Stimulated activated CD4-positive, alpha-beta T cell treated with anti-CD3 and anti-CD28 coated beads, Interleukin-15, amount 100 ng/mL, for 48 hours (primary cell): ENCODE measurements around the gene GTPBP3.
A peak's percentile ranks its signal among the peaks of the same experiment; 100 is the strongest.
"Not testable (repeated sequence)": the region's sequence is repeated elsewhere in the genome, so short reads cannot be mapped to it uniquely, and the experiment has no call there.

ENCODE experiments used
- DNase-seq, 2 donors: peaks; one replicate each; pipeline ENCODE4 v3.0.0-alpha.2; 2020; ENCODE audit warnings: low read depth in 2 of 2

GTPBP3 gene

DNA sequence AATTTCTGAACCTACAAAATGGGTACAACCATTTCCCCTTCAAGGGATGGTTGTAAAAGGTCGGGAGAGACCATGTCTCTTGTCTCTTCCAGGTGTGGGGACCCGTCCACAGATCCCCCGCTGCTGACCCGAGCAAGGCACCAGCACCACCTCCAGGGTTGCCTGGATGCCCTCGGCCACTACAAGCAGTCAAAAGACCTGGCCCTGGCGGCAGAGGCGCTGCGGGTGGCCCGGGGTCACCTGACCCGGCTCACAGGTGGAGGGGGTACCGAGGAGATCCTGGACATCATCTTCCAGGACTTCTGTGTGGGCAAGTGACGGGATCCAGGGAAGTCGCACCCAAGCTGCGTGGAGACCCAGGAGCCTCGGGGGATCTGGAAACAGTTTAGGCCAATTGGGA lies 4.0 kb downstream of the GTPBP3 start:
- DNase-seq = no peak

DNA sequence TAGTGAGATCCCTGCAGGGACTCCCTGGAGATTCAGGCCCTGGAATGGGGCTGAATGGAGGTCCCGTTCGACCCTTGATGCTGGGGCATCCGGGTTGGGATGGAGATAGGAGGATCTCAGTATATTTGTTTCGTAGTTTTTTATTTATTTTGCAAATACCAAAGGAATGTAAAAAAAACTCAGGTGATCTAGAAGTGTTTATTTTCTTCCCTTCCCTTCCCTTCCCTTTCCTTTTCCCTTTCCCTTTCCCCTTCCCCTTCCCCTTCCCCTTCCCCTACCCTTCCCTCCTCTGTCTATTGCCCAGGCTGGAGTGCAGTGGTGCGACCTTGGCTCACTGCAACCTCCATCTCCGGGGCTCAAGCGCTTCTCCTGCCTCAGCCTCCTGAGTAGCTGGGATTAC lies 4.5 kb downstream of the GTPBP3 start:
- no peak for DNase-seq

DNA sequence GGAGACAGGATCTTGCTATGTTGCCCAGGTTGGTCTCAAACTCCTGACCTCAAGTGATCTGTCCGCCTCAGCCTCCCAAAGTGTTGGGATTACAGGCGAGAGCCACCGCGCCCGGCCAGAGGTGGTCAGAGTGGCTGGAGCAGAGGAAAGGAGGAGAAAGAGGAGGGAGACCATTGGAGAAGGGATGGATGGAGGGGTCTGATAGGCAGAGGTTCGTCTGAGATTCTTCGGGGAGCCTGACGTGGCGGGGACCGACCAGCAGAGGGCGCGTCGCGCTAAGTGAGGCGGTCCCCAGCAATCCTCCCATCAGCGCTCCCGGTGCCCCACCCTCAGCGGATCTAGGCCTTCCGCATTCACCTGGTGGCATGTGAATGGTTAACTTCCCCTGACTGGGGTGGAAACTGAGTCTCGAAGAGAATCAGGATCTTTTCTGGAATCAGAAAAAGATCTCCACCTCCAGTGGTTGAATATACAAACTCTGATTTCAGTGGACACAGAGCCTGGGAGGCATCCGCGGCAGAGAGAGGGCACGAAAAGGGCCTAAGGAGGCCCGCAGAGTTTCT lies 8.8 kb downstream of the GTPBP3 start:
- DNase-seq = peak; percentile 59 to 76

DNA sequence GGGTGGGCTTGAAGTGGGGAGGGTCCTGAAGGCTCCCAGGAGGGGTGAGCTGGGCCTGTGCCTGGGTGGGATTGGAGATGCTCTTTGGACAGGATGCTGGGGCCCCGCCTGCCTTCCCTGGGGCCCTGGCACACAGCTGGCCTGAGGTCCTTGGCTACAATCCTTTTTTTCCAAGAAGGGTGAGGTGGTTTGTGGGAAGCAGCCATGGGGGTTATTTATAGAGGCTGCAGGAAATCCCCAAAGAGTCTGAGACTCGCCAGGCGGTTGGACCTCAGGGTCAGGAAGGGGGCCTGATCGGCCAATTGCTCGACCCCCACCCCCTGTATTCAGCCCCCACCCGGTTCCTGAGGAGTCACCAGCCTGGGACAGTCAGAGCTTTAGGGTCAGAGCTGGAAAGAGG lies 10.0 kb downstream of the GTPBP3 start:
- DNase-seq = no peak

DNA sequence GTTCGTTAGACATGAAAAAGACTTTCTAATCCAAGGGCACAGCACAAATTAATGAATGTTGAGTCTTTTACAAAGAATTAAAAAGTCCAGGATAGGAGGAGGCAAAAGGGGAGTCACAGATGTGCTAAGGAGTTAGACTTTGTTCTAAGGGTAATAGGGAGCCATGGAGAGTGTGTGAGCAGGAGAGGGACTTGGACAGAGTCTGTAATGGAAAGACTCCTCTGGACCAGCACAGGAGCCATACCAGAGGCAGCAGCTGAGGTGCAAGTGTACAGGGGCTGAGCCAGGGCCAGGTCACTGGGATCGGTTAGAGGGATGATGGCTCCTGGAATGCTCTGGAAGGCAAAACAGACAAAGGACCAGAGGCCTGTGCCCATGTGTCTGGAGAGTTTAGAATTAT lies 10.5 kb downstream of the GTPBP3 start:
- no peak for DNase-seq

DNA sequence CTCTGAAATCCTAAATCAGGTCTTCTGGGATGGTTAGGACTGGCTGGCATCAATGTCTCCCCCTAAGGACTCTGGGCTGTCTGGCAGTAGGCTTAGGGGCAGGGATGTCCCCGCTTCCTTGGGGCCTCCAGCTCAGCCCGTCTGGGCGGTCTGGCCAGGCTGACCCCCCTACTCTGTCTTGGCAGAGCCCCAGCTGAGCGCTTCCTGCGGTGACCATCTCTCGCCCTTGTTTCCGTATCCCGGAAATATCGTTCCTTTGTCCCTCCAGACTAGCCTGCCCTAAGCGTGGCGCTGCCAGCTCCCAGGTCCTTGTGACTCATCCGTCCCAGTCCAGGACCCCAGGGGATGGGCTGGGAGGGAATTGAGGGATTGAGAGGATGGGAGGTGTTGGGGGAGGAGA lies 11.3 kb downstream of the GTPBP3 start:
- no peak for DNase-seq

DNA sequence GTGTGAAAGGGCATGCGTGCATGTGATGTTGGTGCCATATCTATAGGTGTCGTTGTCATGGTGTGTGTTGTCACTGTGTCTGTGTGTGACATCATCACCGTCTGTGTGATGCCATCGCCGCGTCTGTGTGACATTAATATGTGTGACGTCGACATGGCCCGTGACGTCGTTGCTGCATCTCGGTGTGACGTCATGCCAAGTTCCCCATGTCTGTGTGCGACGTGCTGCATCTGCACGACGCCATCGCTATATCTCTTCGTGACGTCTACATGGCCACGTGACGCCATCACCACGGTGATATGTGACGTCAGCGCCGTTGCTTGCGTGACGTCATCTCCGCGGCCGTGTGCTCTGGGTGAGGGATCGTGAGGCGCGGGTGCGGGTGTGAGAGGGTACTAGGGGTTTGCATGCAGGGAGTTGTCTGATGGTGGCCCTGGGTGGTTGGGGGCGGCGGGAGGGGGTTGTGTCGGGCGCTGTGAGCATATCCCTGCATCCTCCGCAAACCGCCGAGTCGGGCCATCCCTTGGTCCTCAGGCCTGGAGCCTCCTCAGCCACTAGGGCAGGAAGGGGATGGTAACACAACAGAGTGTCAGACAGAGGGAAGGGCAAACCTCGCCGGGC lies 14.6 kb downstream of the GTPBP3 start:
- no peak for DNase-seq

DNA sequence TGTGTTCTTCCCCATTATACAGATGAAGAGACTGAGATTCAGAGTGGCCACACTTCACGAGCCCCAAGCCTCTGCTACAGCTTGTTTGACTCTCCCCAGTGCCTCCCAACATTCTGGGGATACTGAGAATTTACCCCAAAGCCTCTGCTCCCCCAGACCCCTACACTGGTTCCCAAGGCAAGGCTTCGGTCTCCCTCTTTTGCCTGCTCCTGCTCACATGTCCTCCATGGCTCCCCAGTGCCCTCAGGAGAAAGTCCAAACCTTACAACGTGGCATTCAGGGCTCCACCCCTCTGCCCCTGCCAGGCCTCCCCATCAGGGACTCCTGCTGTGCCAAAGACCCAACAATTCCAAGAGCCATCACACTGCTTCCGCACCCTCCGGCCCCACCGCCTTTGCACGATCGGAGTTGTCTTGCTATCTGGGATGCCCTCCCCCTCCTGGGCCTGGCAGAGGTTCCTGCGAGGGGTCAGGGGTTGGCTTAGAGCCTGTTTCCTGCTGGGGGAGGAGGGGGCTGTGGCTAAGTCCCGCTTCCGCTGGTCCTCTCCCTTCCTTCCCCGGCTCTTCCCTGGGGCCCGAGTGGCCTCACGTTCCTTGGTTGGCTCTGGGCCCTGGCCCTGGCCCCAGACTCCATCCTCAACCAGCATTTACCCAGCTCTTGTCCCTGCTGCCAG lies 15.4 kb downstream of the GTPBP3 start:
- DNase-seq = no peak

DNA sequence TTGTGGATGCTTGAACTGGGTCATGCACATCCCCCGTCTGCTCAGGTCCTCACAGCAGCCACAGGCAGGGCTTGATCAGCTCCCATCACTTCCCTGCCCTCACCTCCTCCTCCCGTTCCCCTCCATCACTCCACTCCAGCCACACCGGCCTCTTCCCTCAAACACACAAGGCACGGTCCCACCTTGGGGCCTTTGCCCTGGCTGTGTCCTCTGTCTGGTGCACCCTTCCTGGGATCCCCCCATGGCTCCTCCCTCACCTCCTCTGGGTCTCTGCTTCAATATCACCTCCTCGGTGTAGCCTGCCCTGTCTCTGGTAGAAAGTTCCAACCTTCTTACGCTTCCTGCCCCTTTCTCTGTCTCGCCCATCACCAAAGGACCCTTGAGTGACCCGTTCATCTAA lies 16.0 kb downstream of the GTPBP3 start:
- DNase-seq = no peak

DNA sequence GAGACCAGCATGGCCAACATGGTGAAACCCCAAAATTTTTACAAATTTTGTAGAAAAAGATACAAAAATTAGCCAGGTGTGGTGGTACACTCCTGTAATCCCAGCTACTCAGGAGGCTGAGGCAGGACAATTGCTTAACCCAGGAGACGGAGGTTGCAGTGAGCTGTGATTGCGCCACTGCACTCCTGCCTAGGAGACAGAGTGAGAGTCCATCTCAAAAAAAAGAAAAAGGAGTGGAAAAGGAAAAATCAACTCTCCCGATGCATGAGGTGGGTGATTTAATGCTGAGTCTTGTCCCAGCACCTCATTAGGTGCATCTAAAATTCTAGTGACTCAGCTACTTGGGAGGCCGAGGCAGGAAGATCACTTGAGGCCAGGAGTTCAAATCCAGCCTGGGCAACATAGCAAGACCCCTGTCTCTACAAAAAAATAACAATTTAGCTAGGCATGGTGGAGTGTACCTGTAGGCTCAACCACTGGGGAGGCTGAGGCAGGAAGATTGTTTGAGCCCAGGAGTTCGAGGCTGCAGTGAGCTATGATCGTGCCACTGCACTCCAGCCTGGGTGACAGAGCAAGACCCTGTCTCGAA lies 19.8 kb downstream of the GTPBP3 start:
- no peak for DNase-seq

DNA sequence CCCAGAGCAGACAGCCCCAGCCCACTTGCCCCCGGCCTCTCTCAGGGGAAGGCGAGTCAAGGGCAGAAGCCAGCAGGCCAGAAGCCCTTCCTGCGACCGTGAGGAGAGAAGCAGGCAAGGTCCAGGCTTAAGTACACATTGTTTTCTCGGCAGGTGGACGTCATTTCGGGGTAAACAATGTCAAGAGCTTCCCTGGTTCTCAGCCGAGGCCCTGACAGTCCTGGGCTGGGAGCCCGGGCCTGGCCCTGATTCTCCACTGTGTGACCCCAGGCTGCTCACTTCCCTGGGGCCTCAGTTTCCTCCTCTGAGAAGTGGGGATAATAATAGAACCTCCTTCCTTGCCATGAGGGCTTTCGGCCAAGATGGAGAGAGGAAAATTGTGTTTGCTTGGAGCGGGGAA lies 20.4 kb downstream of the GTPBP3 start:
- no peak for DNase-seq

DNA sequence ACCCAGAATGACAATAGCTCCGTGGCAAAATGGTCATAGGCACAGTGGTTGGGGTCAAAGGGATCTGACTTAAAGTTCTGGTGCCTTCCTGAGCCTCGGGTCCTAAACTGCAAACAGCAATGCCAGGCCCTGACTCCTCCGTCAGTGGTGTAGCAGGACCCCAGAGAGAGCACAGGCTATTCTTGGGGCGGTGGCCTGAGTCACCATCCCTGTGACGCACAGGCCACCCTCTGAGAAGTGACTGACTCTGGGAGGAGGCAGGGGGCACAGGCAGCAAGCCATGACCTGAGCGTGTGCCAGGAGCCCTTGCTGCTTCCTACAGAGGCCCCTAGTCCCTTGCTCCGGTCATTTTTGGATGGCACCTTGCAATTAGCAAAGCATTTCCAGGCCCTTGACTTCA lies 21.0 kb downstream of the GTPBP3 start:
- no peak for DNase-seq

DNA sequence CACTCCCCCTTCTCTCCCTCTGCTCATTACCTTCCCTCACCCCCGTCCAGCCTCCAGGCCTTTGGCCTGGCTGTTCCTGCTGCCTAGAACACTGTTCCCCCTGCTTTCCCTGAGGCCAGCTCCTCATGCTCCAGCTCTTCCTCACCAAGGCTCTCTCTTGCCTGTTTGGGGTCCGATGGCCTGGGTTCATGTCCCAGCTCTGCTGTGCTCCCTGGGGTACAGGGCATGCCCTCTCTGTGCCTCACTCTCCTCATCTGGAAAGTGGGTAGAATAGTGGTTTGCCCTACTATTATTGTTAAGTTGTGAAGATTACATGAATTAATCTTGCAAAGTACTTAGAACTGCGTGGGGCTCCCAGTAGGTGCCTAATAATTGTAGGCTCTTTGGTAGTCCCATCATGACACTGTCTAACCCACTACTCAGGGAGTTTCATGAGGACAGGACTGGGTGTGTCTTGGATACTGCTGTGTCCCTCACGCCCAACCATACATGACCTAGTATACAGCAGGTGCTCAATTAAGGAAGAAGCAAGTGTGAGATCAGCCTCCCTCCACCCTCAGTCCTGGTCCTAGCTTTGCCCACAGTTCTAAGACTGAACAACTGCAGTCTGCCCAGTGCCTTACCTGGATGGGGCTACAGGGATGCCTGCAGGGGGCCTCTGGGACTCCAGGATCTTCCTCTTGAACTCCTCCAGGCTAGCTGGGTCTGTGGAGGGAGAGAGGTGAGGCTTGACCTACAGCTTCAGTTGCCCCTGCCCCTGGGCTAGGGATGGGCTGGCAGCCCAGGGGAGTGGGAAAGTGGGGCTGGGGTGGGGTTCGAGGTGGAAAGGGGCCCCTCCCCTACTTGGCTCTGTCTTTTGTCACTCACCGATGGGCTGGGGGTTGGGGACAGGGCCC lies 22.8 kb downstream of the GTPBP3 start:
- DNase-seq = no peak

DNA sequence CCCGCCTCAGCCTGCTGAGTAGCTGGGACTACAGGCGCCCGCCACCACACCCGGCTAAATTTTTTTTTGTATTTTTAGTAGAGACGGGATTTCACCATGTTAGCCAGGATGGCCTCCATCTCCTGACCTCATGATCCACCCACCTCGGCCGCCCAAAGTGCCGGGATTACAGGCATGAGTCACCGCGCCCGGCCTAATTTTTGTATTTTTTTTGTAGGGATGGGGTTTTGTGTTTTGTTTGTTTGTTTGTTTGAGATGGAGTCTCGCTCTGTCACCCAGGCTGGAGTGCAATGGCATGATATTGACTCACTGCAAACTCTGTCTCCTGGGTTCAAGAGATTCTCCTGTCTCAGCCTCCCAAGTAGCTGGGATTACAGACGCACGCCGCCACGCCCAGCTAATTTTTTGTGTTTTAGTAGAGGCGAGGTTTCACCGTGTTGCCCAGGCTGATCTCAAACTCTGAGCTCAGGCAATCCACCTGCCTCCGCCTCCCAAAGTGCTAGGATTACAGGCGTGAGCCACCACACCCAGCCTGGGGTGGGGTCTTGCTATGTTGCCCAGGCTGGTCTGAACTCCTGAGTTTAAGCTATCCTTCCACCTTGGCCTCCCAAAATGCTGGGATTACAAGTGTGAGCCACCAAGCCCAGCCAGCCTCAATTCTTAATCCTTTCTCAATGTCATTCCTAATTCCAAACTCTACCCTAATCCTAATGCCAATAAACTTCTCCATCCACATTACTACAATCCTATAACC lies 26.7 kb downstream of the GTPBP3 start:
- DNase-seq = not testable (repeated sequence)

DNA sequence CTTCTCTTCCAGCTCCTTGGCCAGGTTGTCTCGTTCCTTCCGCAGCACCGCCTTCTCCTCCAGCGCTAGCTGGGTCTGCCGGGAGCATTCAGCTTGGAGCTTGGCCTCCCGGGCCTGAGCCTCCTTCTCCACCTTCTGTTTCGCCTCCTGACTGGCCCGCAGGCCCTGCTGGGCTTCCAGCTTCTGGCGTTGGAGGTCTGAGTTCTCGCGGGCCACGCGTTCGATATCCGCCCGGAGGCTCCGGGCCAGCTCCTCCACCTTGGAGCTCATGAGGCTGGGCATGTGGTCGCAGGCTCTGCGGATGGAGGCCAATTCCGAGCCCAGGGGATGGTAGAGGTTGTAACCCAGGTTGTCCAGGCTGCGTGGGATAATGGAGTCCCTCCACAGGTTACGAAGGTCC lies 28.0 kb downstream of the GTPBP3 start:
- no peak for DNase-seq

DNA sequence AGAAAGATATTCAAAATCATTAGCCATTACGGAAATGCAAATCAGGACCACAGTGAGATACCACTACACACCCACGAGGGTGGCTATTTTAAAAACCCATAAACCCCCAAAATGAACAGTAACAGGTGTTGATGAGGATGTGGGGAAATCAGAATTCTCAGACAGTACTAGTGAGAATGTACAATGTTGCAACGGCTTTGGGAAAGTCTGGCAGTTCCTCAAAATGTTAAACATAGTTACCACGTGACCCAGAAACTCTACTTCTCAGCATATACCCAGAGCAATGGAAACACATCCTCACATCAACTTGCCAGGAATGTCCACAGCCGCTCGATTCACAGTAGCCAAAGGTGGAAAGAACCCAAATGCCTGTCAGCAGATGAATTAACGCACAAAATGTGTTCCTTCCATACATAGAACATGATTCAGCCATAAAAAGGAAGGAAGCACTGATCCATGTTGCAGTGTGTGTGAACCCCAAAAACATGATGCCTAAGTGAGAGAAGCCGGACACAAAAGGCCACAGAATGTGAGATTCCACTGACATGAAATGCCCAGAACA lies 32.8 kb downstream of the GTPBP3 start:
- no peak for DNase-seq

DNA sequence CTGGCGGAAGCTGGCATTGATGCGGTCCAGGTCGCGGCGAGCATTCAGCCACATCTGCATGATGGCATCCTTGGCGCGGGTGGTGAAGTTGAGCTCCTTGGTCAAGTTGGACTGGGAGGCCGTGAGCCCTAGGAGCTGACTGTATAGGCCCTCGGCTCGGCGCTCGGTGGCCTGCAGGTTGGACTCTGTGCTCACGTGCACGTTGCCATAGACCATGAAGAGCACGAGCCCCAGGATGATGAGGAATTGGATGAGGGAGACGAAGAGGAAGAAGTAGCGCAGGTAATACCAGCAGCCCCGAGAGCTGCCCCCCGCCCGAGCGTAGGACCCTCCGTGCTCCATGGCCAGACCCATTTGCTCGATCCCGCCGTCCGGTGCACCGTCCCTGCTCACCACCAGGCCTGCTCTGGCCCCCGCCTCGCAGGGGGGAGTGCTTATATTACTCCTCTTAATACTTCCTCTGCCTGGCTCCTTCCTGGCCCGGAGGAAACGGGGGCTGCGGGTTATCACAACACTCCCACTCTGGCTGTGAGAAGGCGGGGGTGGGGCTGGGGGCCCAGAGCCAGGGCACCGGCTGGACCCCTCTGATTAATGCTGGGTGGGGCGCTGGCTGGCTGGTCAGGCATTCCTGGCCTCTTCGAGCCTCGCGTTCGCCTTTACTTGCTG lies 39.7 kb downstream of the GTPBP3 start, which contains the start of gene PLVAP:
Gene PLVAP (minus strand): TSS at position 408 of the 666 bp plus-strand sequence. CDS start 54 bp downstream, at position 354.
- no peak for DNase-seq

DNA sequence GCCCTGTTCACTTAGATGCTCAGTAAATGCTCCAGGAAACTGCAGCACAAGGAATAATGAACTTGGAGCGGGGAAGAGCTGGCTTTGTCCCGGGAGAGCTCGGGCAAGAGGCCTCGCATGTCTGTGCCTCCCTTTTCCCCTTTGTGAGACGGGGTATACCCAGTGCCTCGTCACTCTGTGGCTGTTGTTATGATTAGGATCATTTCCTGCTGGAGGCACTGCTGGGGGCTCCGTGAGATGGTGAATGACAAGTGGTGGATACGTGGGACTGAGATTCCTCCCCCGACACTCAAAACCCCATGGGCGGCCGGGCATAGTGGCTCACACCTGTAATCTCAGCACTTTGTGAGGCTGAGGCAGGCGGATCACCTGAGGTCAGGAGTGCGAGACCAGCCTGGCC lies 40.9 kb downstream of the GTPBP3 start:
- no peak for DNase-seq

DNA sequence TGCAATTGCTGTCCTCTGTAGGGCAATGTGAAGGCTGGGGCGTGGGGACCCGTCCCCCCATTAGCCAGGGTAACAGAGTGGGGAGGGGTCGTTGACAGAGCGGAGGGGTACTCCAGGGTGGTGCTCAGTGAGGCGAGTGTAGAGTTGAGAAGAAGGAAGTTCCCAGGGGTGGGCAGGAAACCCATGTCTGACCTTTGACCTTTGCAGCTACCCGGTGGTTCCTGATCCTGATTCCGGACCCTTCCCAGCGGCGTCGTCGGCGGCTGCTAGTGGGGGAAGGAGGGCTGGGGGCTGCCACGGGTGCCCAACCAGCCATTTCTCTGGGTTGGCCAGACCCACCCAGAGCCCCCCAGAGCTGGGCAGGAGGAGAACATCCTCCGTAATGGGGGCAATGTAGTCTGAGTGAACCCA lies 41.9 kb downstream of the GTPBP3 start:
- DNase-seq = no peak

DNA sequence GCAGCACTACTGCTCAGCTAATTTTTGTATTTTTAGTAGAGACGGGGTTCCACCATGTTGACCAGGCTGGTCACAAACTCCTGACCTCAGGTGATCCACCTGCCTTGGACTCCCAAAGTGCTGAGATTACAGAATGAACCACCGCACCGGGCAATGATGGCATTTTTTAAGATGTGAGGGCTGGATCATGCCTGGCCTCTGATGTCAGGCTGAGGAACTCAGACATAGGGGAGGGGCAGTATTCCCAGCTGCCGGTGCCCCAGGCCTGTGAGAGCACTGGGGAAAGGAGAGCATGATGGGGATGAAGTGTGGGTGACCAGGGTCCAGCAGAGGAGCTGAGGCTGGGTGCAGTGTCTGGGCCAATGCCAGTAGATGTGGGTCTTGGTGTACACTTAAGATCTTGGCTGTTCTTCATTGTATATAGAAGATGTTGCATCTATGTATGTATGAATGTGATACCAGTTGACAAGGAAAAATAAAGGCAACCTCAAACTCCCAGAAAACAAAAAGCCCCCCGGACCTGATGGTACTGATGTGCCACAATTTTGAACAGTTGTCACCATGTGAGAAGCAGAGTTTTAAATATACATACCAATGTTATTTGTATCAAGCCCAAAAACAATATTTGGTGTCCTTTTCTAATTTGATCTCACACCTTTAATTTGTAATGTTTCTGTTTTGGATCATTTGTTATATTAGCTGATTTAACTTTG lies 43.2 kb downstream of the GTPBP3 start:
- no peak for DNase-seq
